OCI-LY7 (cell line): Measurements from ENCODE around the gene FOXN3. TPM values are rescaled to one million over a fixed set of nuclear protein-coding genes. Genes with fewer than 3 reads are reported as not detected.

Experiments used
- BruUV-seq: library from RNA; stranded (reverse); fragments of 400-500 nt; replicated peaks from 2 replicates; lab custom pipeline; 2021; lab: Mats Ljungman, UMichigan
- CTCF ChIA-PET: fragments of 300-600 bp; sonication (Branson Sonifier 250); formaldehyde crosslinking; loops from one replicate; lab custom pipeline; 2022; ENCODE audit warnings: antibody characterized with exemption; ENCODE audit not compliant: unreplicated experiment; lab: Charles Lee
- POLR2A ChIA-PET: fragments of 300-600 bp; sonication (Branson Sonifier 250); formaldehyde crosslinking; loops from one replicate; lab custom pipeline; 2022; ENCODE audit warnings: antibody characterized with exemption; lab: Charles Lee
- DNase-seq: peaks from one replicate; pipeline ENCODE4 v3.0.0-alpha.2; 2015; ENCODE audit warnings: low spot score
- H2AFZ ChIP-seq: fragments of 200-600 bp; sonication (generic), shearing (Covaris generic); 2 replicates; pipeline ENCODE4 v1.6.1; 2014; ENCODE audit warnings: mild to moderate bottlenecking, antibody characterized with exemption, low read length, moderate library complexity
- H3K27ac ChIP-seq: fragments of 200-600 bp; sonication (generic); 2 replicates; pipeline ENCODE4 v1.5.1; 2014; ENCODE audit warnings: mixed run types, low read depth, mild to moderate bottlenecking, moderate library complexity, low read length, inconsistent platforms; ENCODE audit not compliant: poor library complexity, severe bottlenecking
- H3K36me3 ChIP-seq: fragments of 200-600 bp; sonication (generic); 2 replicates; pipeline ENCODE4 v1.6.1; 2014; ENCODE audit warnings: mild to moderate bottlenecking, antibody characterized with exemption, low read length, moderate library complexity, mixed read lengths; ENCODE audit not compliant: insufficient read depth
- H3K4me1 ChIP-seq: fragments of 200-600 bp; sonication (generic); 2 replicates; pipeline ENCODE4 v1.5.1; 2014; ENCODE audit warnings: mild to moderate bottlenecking, low read length; ENCODE audit not compliant: insufficient read depth, poor library complexity, severe bottlenecking
- H3K4me2 ChIP-seq: fragments of 200-600 bp; sonication (generic); 2 replicates; pipeline ENCODE4 v1.6.1; 2014; ENCODE audit warnings: mild to moderate bottlenecking, low read length
- H3K4me3 ChIP-seq: fragments of 200-600 bp; sonication (generic); 2 replicates; pipeline ENCODE4 v1.5.1; 2014; ENCODE audit warnings: mild to moderate bottlenecking, low read depth, low read length; ENCODE audit not compliant: poor library complexity, severe bottlenecking
- H3K79me2 ChIP-seq: fragments of 200-600 bp; sonication (generic); 2 replicates; pipeline ENCODE4 v1.6.1; 2016; ENCODE audit warnings: low read depth, mild to moderate bottlenecking, low read length, moderate library complexity, mixed read lengths; ENCODE audit not compliant: insufficient read depth
- H3K9me2 ChIP-seq: fragments of 200-600 bp; sonication (generic); 2 replicates; pipeline ENCODE4 v1.6.1; 2016; ENCODE audit warnings: mild to moderate bottlenecking, low read length, mixed read lengths; ENCODE audit not compliant: insufficient read depth
- H3K9me3 ChIP-seq: fragments of 200-600 bp; sonication (generic); 2 replicates; pipeline ENCODE4 v1.6.1; 2014; ENCODE audit warnings: mild to moderate bottlenecking, mixed run types, low read length, mixed read lengths
- H4K20me1 ChIP-seq: fragments of 200-600 bp; sonication (generic); 2 replicates; pipeline ENCODE4 v1.6.1; 2014; ENCODE audit warnings: mild to moderate bottlenecking, antibody characterized with exemption, low read length, moderate library complexity, mixed read lengths; ENCODE audit not compliant: insufficient read depth
- CTCF ChIP-seq: fragments of 200-600 bp; sonication (generic); conservative IDR thresholded peaks from 2 replicates; pipeline ENCODE4 v1.5.1; 2014; ENCODE audit warnings: mild to moderate bottlenecking, antibody characterized with exemption, low read length, moderate library complexity, mixed read lengths
- EZH2phosphoT487 ChIP-seq: fragments of 200-600 bp; sonication (generic); IDR thresholded peaks from 2 replicates; pipeline ENCODE4 v1.6.1; 2018; ENCODE audit warnings: low read depth, borderline replicate concordance, mild to moderate bottlenecking, mixed run types, antibody characterized with exemption, low read length, moderate library complexity, mixed read lengths
- intact Hi-C: fragments of 100-400 bp; cut with micrococcal nuclease; formaldehyde crosslinking; loops from one replicate; pipeline ENCODE4 v1.10.0; 2022; ENCODE audit not compliant: unreplicated experiment
- total RNA-seq, 2 experiments: library from RNA; depleted of rRNA in 1 of 2; stranded (reverse); fragments of >200 nt in 1 of 2; shearing (Covaris generic) in 1 of 2; gene quantifications; 2 replicates each; pipeline ENCODE4 v1.2.3, GENCODE V29; 2014 to 2022

The FOXN3 gene
- total RNA-seq, 2 experiments from 2014 or later, result 77.7 to 102 TPM

GRCh38 chr14:89137526-89138163, 279.4 kb downstream of the FOXN3 start:
- H3K4me1 ChIP-seq, result no peaks in the 10 kb centered on the region
- peaks cover 10% of the 10 kb centered on the region; the same call in 1 of the 2 replicates for H3K9me3 ChIP-seq
- no peak for DNase-seq
- no peaks in the 10 kb centered on the region for H3K9me2 ChIP-seq
- BruUV-seq, result no TSS peak
- no peaks in the 10 kb centered on the region for H4K20me1 ChIP-seq
- no peak overlapping the region for H2AFZ ChIP-seq
- no peak for TF ChIP-seq CTCF
- no peak for TF ChIP-seq EZH2phosphoT487
- ChIA-PET POLR2A (no interaction called here), CTCF (interaction anchor here (0.6 kb wide), 1 partner anchor 43 kb away, joined by 3 read pairs; no protein-coding TSS in a partner anchor)
- no peak overlapping the region for H3K4me3 ChIP-seq
- H3K79me2 ChIP-seq, result no peaks in the 10 kb centered on the region
- no peak overlapping the region for H3K27ac ChIP-seq
- H3K4me2 ChIP-seq, result no peak overlapping the region
- intact Hi-C loops, result no loop called here
- H3K36me3 ChIP-seq, result no peaks in the 10 kb centered on the region

DNA sequence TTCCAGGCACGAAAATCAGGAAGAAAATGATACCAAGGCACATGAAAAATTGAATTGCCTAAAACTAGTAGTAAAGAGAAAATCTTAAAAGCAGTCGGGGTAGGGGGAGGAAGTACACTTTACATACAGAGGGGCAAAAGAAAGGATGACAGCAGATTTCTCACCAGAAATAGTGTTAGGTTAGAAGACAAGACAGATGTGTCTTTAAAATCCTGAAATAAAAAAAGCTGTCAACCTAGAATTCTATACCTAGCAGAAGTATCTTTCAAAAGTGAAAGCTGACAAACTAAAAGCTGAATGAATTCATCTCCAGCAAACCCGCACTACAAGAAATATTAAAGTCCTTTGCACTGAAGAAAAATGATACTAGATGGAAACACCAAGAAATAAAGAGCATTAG, 280.4 kb downstream of the FOXN3 start:
- H3K4me2 ChIP-seq, result no peak overlapping the region
- intact Hi-C loops, result no loop called here
- H2AFZ ChIP-seq, result no peak overlapping the region
- no peaks in the 10 kb centered on the region for H3K9me2 ChIP-seq
- peaks cover 10% of the 10 kb centered on the region; the same call in 1 of the 2 replicates for H3K9me3 ChIP-seq
- no peak overlapping the region for H3K4me3 ChIP-seq
- ChIA-PET POLR2A (interaction anchor here (0.6 kb wide), 1 partner anchor 577 kb away, joined by 3 read pairs; no protein-coding TSS in a partner anchor), CTCF (no interaction called here)
- H3K4me1 ChIP-seq, result no peaks in the 10 kb centered on the region
- TF ChIP-seq EZH2phosphoT487 (no peak), CTCF (no peak)
- BruUV-seq, result no TSS peak
- H3K36me3 ChIP-seq, result no peaks in the 10 kb centered on the region
- H3K79me2 ChIP-seq, result no peaks in the 10 kb centered on the region
- H3K27ac ChIP-seq, result no peak overlapping the region
- DNase-seq, result no peak
- no peaks in the 10 kb centered on the region for H4K20me1 ChIP-seq

GRCh38 chr14:89134640-89135039, 282.4 kb downstream of the FOXN3 start:
- Histone ChIP-seq H3K79me2 (no peaks in the 10 kb centered on the region), H4K20me1 (no peaks in the 10 kb centered on the region), H3K4me3 (no peak overlapping the region), H3K9me3 (peaks cover 10% of the 10 kb centered on the region; the same call in 1 of the 2 replicates), H3K36me3 (no peaks in the 10 kb centered on the region), H3K27ac (no peak overlapping the region), H2AFZ (no peak overlapping the region), H3K9me2 (no peaks in the 10 kb centered on the region), H3K4me1 (no peaks in the 10 kb centered on the region), H3K4me2 (no peak overlapping the region)
- ChIA-PET POLR2A (interaction anchor here (0.5 kb wide), 1 partner anchor 720 kb away, joined by 3 read pairs; no protein-coding TSS in a partner anchor), CTCF (no interaction called here)
- DNase-seq, result no peak
- no TSS peak for BruUV-seq
- TF ChIP-seq EZH2phosphoT487 (no peak), CTCF (no peak)
- intact Hi-C loops, result no loop called here
